Hepatocyte (in vitro differentiated cells): ENCODE measurements around the gene ANKS1B. TPM values are rescaled to one million over a fixed set of nuclear protein-coding genes. Genes with fewer than 3 reads are reported as not detected.

Experiments used
- DNase-seq: peaks from one replicate; pipeline ENCODE4 v3.0.0-alpha.2; 2016; ENCODE audit warnings: low spot score
- H2AFZ ChIP-seq: fragments of 200-600 bp; sonication (generic); 2 replicates; pipeline ENCODE4 v1.6.0; 2016; ENCODE audit warnings: antibody characterized with exemption, mild to moderate bottlenecking
- H3K27ac ChIP-seq: fragments of 200-600 bp; sonication (generic); 2 replicates; pipeline ENCODE4 v1.5.1; 2016; ENCODE audit warnings: mild to moderate bottlenecking
- H3K27me3 ChIP-seq: fragments of 200-600 bp; sonication (generic); 2 replicates; pipeline ENCODE4 v1.6.1; 2016
- H3K36me3 ChIP-seq: fragments of 200-600 bp; sonication (generic); replicated peaks from 2 replicates; pipeline ENCODE4 v1.5.1; 2016; ENCODE audit warnings: low read depth; ENCODE audit not compliant: insufficient read depth
- H3K4me1 ChIP-seq: fragments of 200-600 bp; sonication (generic); 2 replicates; pipeline ENCODE4 v1.5.1; 2016; ENCODE audit warnings: mild to moderate bottlenecking, moderate library complexity; ENCODE audit not compliant: insufficient read depth
- H3K4me2 ChIP-seq: fragments of 200-600 bp; sonication (generic); 2 replicates; pipeline ENCODE4 v1.6.0; 2016
- H3K4me3 ChIP-seq: fragments of 200-600 bp; sonication (generic); 2 replicates; pipeline ENCODE4 v1.5.1; 2016; ENCODE audit warnings: mild to moderate bottlenecking
- H3K79me2 ChIP-seq: fragments of 200-600 bp; sonication (generic); 2 replicates; pipeline ENCODE4 v1.6.0; 2017; ENCODE audit warnings: mild to moderate bottlenecking
- H3K9me2 ChIP-seq: fragments of 200-600 bp; sonication (generic); replicated peaks from 2 replicates; pipeline ENCODE4 v1.6.0; 2017; ENCODE audit warnings: mild to moderate bottlenecking; ENCODE audit not compliant: insufficient read depth
- H3K9me3 ChIP-seq: fragments of 200-600 bp; sonication (generic); 2 replicates; pipeline ENCODE4 v1.5.1; 2016; ENCODE audit warnings: low read depth, mild to moderate bottlenecking
- H4K20me1 ChIP-seq: fragments of 200-600 bp; sonication (generic); 2 replicates; pipeline ENCODE4 v1.6.0; 2016; ENCODE audit warnings: mild to moderate bottlenecking; ENCODE audit not compliant: insufficient read depth, poor library complexity, severe bottlenecking
- EZH2 ChIP-seq: fragments of 200-600 bp; sonication (generic); IDR thresholded peaks from 2 replicates; pipeline ENCODE4 v1.6.1; 2016; ENCODE audit warnings: antibody characterized with exemption, mild to moderate bottlenecking, borderline replicate concordance
- EZH2phosphoT487 ChIP-seq: fragments of 200-600 bp; sonication (generic); IDR thresholded peaks from one replicate; pipeline ENCODE4 v1.6.1; 2018; ENCODE audit warnings: antibody characterized with exemption, mild to moderate bottlenecking, low read depth, moderate library complexity; ENCODE audit not compliant: unreplicated experiment, severe bottlenecking
- WGBS: methylation state at CpG from one replicate; pipeline ENCODE4 v1.1.6; 2016; ENCODE audit warnings: low lambda C conversion rate; ENCODE audit errors: missing lambda C conversion rate; 5-methylcytosine and 5-hydroxymethylcytosine counted together
- polyA plus RNA-seq: library from polyadenylated mRNA; unstranded; fragments of >200 nt; fragmentation: Nextera tagmentation; extraction: Ambion mirVana; gene quantifications from 2 replicates; pipeline ENCODE4 v1.2.1, GENCODE V29; 2016
- total RNA-seq: library from RNA; depleted of rRNA; stranded (reverse); fragments of >200 nt; gene quantifications from 2 replicates; pipeline ENCODE4 v1.2.3, GENCODE V29; 2014
- TF ChIP-seq, protein P1 (sequence below): fragments of 200-600 bp; sonication (generic); IDR thresholded peaks from 2 replicates; pipeline ENCODE4 v1.5.1; 2016; ENCODE audit warnings: antibody characterized with exemption, mild to moderate bottlenecking; ENCODE audit not compliant: poor library complexity

Gene ANKS1B
- total and polyA plus RNA-seq, 2 experiments from 2014 or later = 1.6 to 2.2 TPM

DNA sequence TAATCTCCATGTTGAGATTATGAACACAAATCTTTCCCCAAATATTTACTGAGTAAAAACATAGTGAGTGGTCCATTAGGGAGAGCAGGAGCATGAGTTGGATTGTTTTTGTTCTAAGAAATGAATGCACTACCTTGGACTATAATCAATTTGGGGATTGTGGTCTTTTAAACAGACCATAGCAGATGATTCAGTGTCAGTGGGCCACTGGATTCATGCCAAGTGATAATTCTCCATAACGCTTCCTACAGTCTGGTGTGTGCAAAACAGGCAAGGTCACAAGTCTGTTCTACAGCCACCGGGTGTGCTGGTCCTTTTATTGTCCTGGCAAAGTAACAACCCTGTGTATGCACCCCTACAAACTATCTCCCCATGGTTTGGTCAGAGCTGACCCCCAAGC, 1073.3 kb downstream of the ANKS1B start:
- no peak for DNase-seq
- no peak overlapping the region for H3K4me2 ChIP-seq
- no peaks in the 10 kb centered on the region for H3K36me3 ChIP-seq
- no peaks in the 10 kb centered on the region for H4K20me1 ChIP-seq
- H3K9me2 ChIP-seq = no peaks in the 10 kb centered on the region
- 60% methylated on average over 2 of the region's 2 CpGs for WGBS
- H3K79me2 ChIP-seq = no peaks in the 10 kb centered on the region
- H3K4me1 ChIP-seq = no peaks in the 10 kb centered on the region
- no peak overlapping the region for H3K4me3 ChIP-seq
- H3K27ac ChIP-seq = no peak overlapping the region
- no peaks in the 10 kb centered on the region for H3K27me3 ChIP-seq
- no peak overlapping the region for H2AFZ ChIP-seq
- no peaks in the 10 kb centered on the region for H3K9me3 ChIP-seq
- TF ChIP-seq, protein P1, sequence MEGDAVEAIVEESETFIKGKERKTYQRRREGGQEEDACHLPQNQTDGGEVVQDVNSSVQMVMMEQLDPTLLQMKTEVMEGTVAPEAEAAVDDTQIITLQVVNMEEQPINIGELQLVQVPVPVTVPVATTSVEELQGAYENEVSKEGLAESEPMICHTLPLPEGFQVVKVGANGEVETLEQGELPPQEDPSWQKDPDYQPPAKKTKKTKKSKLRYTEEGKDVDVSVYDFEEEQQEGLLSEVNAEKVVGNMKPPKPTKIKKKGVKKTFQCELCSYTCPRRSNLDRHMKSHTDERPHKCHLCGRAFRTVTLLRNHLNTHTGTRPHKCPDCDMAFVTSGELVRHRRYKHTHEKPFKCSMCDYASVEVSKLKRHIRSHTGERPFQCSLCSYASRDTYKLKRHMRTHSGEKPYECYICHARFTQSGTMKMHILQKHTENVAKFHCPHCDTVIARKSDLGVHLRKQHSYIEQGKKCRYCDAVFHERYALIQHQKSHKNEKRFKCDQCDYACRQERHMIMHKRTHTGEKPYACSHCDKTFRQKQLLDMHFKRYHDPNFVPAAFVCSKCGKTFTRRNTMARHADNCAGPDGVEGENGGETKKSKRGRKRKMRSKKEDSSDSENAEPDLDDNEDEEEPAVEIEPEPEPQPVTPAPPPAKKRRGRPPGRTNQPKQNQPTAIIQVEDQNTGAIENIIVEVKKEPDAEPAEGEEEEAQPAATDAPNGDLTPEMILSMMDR = no peak
- TF ChIP-seq EZH2 (no peak), EZH2phosphoT487 (no peak)

DNA sequence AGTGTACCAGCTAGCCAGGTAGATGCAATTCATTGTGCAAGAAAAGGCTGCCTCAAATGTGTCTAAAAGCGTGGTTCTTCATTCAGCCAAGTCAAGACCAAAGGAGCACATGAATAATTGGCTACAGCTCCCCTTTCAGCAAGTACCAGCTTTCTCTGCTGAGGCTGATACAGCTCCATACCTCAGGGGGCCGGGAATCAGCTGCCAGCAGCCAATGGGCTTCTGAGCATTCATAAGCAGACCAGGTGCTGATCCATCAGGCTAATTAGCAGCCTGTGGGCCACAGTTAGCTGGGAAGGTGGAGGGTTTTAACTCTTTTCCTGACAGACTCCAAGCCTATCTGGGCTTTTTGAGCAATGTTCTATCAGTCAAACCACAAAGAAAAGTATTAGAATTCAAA, 1075.0 kb downstream of the ANKS1B start:
- no peaks in the 10 kb centered on the region for H3K9me2 ChIP-seq
- H3K36me3 ChIP-seq = no peaks in the 10 kb centered on the region
- no peaks in the 10 kb centered on the region for H3K27me3 ChIP-seq
- no peaks in the 10 kb centered on the region for H4K20me1 ChIP-seq
- H3K4me2 ChIP-seq = no peak overlapping the region
- no peak overlapping the region for H2AFZ ChIP-seq
- no peaks in the 10 kb centered on the region for H3K9me3 ChIP-seq
- no peak for DNase-seq
- H3K79me2 ChIP-seq = no peaks in the 10 kb centered on the region
- no peak overlapping the region for H3K27ac ChIP-seq
- TF ChIP-seq EZH2 (no peak), EZH2phosphoT487 (no peak)
- TF ChIP-seq, protein P1 = no peak
- no peak overlapping the region for H3K4me3 ChIP-seq
- no peaks in the 10 kb centered on the region for H3K4me1 ChIP-seq
- 30% methylated on average over 2 of the region's 2 CpGs for WGBS

DNA sequence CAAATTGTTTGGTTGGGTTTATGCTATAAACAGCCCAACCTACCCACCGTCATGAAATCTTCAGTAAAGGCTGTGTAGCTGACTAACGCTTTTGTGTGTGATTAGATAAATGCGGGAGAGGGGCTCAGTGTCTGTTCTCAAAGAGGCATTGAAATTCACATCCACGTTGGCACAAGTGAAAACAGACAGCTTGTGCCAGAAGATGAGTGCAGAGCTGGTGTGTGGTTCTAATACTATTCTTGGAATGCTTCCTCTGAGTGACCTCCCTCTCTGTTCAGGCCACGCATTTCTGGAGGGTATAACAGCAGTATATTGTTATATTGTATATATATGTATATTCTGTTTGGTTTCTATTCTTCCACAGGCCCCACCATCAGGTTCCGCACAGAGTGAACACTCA, 1075.9 kb downstream of the ANKS1B start:
- no peaks in the 10 kb centered on the region for H4K20me1 ChIP-seq
- WGBS = 74% methylated on average over 6 of the region's 6 CpGs
- no peaks in the 10 kb centered on the region for H3K9me2 ChIP-seq
- H3K27ac ChIP-seq = no peak overlapping the region
- TF ChIP-seq EZH2 (no peak), EZH2phosphoT487 (no peak)
- TF ChIP-seq, protein P1 = no peak
- H2AFZ ChIP-seq = no peak overlapping the region
- no peaks in the 10 kb centered on the region for H3K4me1 ChIP-seq
- no peaks in the 10 kb centered on the region for H3K27me3 ChIP-seq
- no peak overlapping the region for H3K4me3 ChIP-seq
- no peaks in the 10 kb centered on the region for H3K79me2 ChIP-seq
- DNase-seq = no peak
- H3K4me2 ChIP-seq = no peak overlapping the region
- no peaks in the 10 kb centered on the region for H3K36me3 ChIP-seq
- no peaks in the 10 kb centered on the region for H3K9me3 ChIP-seq

DNA sequence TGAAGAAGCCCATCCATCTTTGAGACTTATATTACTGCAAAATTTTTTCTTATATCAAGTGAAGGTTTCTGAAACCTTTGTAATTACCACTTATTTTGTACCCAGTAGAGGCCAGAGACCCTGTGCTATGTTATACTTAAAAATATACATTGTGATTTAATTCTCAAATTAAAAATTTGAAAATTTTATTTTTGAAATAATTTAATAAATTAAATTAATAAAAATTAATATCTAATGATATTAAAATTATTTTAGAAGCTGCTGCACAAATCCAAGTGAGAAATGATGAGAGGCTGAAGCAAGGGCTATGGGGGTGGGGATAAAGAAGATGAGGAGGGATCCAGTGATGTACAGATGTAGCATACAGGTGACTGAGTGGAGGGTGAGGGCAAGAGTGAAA, 1080.9 kb downstream of the ANKS1B start:
- H3K27ac ChIP-seq = no peak overlapping the region
- no peaks in the 10 kb centered on the region for H3K79me2 ChIP-seq
- no peaks in the 10 kb centered on the region for H4K20me1 ChIP-seq
- no peaks in the 10 kb centered on the region for H3K36me3 ChIP-seq
- H3K4me3 ChIP-seq = no peak overlapping the region
- TF ChIP-seq EZH2 (no peak), EZH2phosphoT487 (no peak)
- TF ChIP-seq, protein P1 = no peak
- H3K9me3 ChIP-seq = no peaks in the 10 kb centered on the region
- peaks cover 5% of the 10 kb centered on the region for H3K27me3 ChIP-seq
- H2AFZ ChIP-seq = no peak overlapping the region
- no peaks in the 10 kb centered on the region for H3K9me2 ChIP-seq
- H3K4me2 ChIP-seq = no peak overlapping the region
- DNase-seq = no peak
- H3K4me1 ChIP-seq = no peaks in the 10 kb centered on the region
